Gastroesophageal sphincter (tissue), 3 donors: Measurements from ENCODE around the gene PNPT1.

Source experiments
- POLR2A ChIP-seq, 2 donors: fragments of 450-650 bp; IDR thresholded peaks; one replicate each; pipeline ENCODE4 v1.6.1; 2017; ENCODE audit warnings: antibody characterized with exemption in 2 of 2, mild to moderate bottlenecking in 2 of 2, moderate library complexity in 1 of 2
- POLR2AphosphoS5 ChIP-seq: sonication (generic); formaldehyde crosslinking; IDR thresholded peaks from one replicate; pipeline ENCODE4 v1.6.1; 2017; ENCODE audit warnings: antibody characterized with exemption
- TF ChIP-seq, protein P1 (sequence below), 4 experiments: fragments of 200-600 bp in 2 of 4; fragments of 450-650 bp in 2 of 4; sonication (generic) in 1 of 4; IDR thresholded peaks; one replicate each; pipeline ENCODE4 v1.5.1; 2017 to 2019; ENCODE audit warnings: antibody characterized with exemption in 4 of 4, mild to moderate bottlenecking in 2 of 4, moderate library complexity in 2 of 4

DNA sequence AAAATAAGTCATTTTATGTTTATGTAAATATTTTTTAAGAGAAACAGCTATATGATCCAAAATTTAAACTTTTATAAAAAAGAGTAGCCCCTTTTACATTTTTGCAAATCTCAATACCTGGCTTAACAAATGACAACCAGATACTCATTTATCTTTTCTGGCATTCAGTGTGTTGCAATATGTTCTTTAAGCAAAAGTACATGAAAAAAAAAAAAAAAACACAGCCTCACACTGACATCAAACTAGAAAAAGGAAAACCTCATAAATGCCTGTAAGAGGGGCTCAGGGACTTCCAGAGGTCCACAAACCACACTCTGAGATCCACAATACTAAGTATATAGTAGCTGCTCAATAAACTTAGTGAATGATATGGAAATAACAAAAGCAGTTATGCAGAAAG lies 98.1 kb downstream of the PNPT1 start:
- TF ChIP-seq, protein P1, sequence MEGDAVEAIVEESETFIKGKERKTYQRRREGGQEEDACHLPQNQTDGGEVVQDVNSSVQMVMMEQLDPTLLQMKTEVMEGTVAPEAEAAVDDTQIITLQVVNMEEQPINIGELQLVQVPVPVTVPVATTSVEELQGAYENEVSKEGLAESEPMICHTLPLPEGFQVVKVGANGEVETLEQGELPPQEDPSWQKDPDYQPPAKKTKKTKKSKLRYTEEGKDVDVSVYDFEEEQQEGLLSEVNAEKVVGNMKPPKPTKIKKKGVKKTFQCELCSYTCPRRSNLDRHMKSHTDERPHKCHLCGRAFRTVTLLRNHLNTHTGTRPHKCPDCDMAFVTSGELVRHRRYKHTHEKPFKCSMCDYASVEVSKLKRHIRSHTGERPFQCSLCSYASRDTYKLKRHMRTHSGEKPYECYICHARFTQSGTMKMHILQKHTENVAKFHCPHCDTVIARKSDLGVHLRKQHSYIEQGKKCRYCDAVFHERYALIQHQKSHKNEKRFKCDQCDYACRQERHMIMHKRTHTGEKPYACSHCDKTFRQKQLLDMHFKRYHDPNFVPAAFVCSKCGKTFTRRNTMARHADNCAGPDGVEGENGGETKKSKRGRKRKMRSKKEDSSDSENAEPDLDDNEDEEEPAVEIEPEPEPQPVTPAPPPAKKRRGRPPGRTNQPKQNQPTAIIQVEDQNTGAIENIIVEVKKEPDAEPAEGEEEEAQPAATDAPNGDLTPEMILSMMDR (IDR thresholded peaks at IDR 0.05) = no peak
- no peak for TF ChIP-seq POLR2AphosphoS5
- TF ChIP-seq POLR2A (IDR thresholded peaks at IDR 0.05) = no peak
